Prostate gland (tissue), 2 donors: Measurements from ENCODE around the gene LRRC36. TPM values are rescaled to one million over a fixed set of nuclear protein-coding genes. Genes with fewer than 3 reads are reported as not detected.

ENCODE experiments used
- DNase-seq: peaks from one replicate; pipeline ENCODE4 v3.0.0-alpha.2; 2019; ENCODE audit warnings: low spot score
- H3K27ac ChIP-seq, 2 donors: fragments of 200-600 bp; sonication (generic); 2 replicates each; pipeline ENCODE4 v1.5.1; 2017 to 2019
- H3K27me3 ChIP-seq: fragments of 200-600 bp; sonication (generic); replicated peaks from 2 replicates; pipeline ENCODE4 v1.5.1; 2019; ENCODE audit not compliant: insufficient read depth
- H3K36me3 ChIP-seq, 2 donors: fragments of 200-600 bp; sonication (generic); 1 replicate in 1 of 2; 2 replicates in 1 of 2; pipeline versions ENCODE4 v1.5.1 to v1.8.1; 2017 to 2019
- H3K4me1 ChIP-seq: fragments of 200-600 bp; sonication (generic); replicated peaks from 2 replicates; pipeline ENCODE4 v1.5.1; 2019
- H3K4me3 ChIP-seq, 2 donors: fragments of 200-600 bp; sonication (generic); 2 replicates each; pipeline ENCODE4 v1.5.1; 2017 to 2019
- H3K9me3 ChIP-seq: fragments of 200-600 bp; sonication (generic); 2 replicates; pipeline ENCODE4 v1.5.1; 2017
- CTCF ChIP-seq, 4 experiments: fragments of 200-600 bp in 2 of 4; fragments of 450-650 bp in 2 of 4; sonication (generic) in 2 of 4; IDR thresholded peaks; 1 replicate in 3 of 4; 2 replicates in 1 of 4; pipeline ENCODE4 v1.5.1; 2016 to 2019; ENCODE audit warnings: antibody characterized with exemption in 4 of 4, mild to moderate bottlenecking in 2 of 4, moderate library complexity in 2 of 4
- POLR2A ChIP-seq: fragments of 450-650 bp; IDR thresholded peaks from one replicate; pipeline ENCODE4 v1.6.1; 2016; ENCODE audit warnings: antibody characterized with exemption, mild to moderate bottlenecking
- POLR2AphosphoS5 ChIP-seq: sonication (generic); formaldehyde crosslinking; IDR thresholded peaks from one replicate; pipeline ENCODE4 v1.6.1; 2017; ENCODE audit warnings: antibody characterized with exemption
- WGBS: methylation state at CpG from one replicate; pipeline ENCODE4 v1.1.5; 2018; 5-methylcytosine and 5-hydroxymethylcytosine counted together
- intact Hi-C: fragments of 100-400 bp; cut with DNase I; formaldehyde crosslinking; loops from one replicate; pipeline ENCODE4 v1.14.2; 2022
- total RNA-seq, 2 donors: library from RNA; depleted of rRNA; stranded (reverse); fragments of >200 nt; gene quantifications; one replicate each; pipeline ENCODE4 v1.1.0, GENCODE V29; 2016

Gene LRRC36
- total RNA-seq, 2 donors from 2014 or later, result 4.6 TPM; not detected in 1

GRCh38 chr16:67389911-67390815 lies 63.5 kb downstream of the LRRC36 start:
- TF ChIP-seq POLR2AphosphoS5, result no peak
- intact Hi-C loops, result loop anchor here (10.0 kb wide), 1 partner anchor 105 kb away; no protein-coding TSS in a partner anchor

DNA sequence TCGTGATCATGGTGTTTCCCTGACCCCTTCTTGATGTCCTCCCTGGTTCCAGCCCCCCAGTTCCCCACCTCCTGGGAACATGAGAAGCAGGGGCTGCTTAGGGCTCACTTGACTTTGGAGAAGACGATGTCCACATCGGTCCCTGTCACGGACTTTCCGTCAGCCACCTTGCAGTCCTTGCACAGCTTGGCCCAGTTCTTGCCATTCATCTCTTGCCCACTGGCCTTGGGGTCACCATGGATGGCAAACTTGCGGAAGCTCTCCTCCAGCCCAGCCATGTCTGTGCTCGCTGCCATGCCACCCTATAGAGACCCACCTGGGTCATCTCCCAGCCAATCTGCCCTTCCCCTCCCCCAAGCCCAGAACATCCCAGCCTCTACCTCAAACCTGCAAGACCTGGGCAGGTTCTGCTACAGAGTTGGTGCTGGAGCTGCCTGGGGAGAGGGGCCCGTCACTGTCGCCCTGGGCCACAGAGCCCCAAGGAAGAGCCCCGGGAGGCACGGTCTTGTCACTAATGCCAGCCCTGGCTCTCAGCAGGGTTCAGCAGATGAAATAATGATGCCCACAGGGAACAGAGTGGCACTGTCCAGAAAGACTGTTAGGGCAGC lies 64.3 kb downstream of the LRRC36 start:
- Histone ChIP-seq H3K9me3 (no peaks in the 10 kb centered on the region), H3K4me3 (no peak overlapping the region), H3K27me3 (no peaks in the 10 kb centered on the region), H3K36me3 (no peaks in the 10 kb centered on the region), H3K4me1 (peaks cover 6% of the 10 kb centered on the region), H3K27ac (no peak overlapping the region)
- WGBS, result 89% methylated on average over 11 of the region's 11 CpGs
- no peak for DNase-seq
- TF ChIP-seq POLR2A, result no peak
- TF ChIP-seq POLR2AphosphoS5, result no peak
- TF ChIP-seq CTCF (IDR thresholded peaks at IDR 0.05), result no peak
- intact Hi-C loops, result loop anchor here (10.0 kb wide), 1 partner anchor 106 kb away; no protein-coding TSS in a partner anchor

More at GRCh38 chr16:67389911-67390815, 63.5 kb downstream of the LRRC36 start:
- 84% methylated on average over 26 of the region's 27 CpGs for WGBS
- H3K27me3 ChIP-seq, result no peaks in the 10 kb centered on the region
- H3K4me3 ChIP-seq, result no peak overlapping the region
- peaks cover 5% of the 10 kb centered on the region for H3K4me1 ChIP-seq
- no peaks in the 10 kb centered on the region for H3K9me3 ChIP-seq
- H3K36me3 ChIP-seq, result no peaks in the 10 kb centered on the region
- no peak overlapping the region for H3K27ac ChIP-seq
- DNase-seq, result no peak

DNA sequence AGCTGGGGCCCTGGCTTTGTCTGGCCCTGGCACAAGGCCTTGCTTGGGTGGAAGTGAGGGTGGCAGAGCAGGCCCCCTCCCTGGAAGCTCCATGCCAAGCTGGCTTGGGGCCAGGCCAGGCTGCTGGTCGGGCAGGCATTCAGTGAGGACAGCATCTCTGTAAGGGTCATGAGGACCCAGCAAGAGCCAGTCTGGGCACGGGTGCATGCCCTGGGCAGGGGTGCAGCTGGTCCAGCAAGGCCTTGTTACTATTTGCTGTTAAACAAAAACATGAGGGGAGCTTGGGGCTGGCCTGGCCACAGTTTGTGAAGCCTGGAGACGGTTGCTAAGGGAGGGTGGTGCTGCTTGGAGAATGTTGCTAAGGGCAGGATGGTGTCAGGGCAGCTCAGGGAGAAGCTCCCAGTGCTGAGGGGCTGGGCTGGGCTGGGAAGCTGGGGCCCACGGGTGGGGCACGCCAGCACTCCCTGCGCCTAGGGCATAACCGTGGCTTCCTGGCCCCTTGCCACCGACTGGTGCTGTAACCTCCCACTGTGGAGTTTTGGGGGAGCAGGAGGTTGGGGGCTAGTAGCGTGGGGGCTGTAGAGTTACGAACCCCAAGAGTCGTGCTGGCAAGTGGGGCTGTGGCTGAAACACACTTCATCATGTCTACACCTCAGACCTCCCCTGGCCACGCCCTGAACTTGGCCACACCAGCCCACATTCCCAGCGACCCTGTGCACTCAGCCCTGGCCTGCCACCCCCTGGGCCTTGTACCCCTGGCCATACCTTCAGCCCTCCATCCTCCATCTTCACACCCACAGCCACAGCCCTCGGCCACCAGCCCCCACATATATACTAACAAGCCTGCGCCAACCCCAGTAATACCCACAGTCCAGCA lies 65.0 kb downstream of the LRRC36 start:
- no peaks in the 10 kb centered on the region for H3K36me3 ChIP-seq
- TF ChIP-seq POLR2AphosphoS5 (no peak), CTCF (IDR thresholded peaks at IDR 0.05) (no peak), POLR2A (no peak)
- no peak overlapping the region for H3K27ac ChIP-seq
- DNase-seq, result no peak
- WGBS, result 67% methylated on average over 15 of the region's 15 CpGs
- no peak overlapping the region for H3K4me3 ChIP-seq
- H3K27me3 ChIP-seq, result no peaks in the 10 kb centered on the region
- intact Hi-C loops, result loop anchor here (10.0 kb wide), 1 partner anchor 107 kb away; no protein-coding TSS in a partner anchor
- H3K4me1 ChIP-seq, result peaks cover 13% of the 10 kb centered on the region
- no peaks in the 10 kb centered on the region for H3K9me3 ChIP-seq

DNA sequence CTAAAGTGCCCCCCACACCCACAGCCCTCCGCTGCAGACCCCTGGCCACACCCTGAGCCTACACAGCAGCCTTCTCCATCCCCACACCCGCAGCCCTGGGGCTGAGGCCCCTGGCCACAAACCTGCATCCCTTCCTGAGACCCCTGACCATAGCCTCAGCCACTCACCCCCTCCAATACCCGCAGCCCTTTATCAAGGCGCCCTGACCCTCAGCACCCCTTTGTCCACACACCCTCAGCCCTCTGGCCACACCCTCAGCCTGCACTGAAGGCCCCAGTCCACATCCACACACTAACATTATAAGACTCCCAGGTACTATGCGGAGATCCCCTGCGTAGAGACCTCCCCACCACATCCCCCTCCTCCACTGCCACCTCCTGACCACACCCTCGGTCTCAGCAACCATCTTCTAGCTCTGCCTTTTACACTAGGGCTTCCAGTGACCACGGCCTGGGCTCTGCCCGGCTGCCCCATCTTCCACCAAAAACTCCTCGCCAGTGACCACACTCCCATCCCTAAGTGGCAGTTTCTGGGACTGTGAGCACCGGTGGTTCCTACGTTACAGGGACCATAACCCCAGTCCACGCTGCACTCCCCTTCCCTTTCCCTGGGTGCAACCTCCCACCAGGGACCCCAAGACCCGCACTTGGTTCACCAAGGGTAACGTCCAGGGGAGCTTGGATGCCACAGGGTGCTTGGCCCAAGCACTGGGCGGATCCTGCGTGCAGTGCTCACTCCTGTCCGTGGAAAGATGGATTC lies 65.9 kb downstream of the LRRC36 start:
- H3K27me3 ChIP-seq, result no peaks in the 10 kb centered on the region
- 80% methylated on average over 18 of the region's 18 CpGs for WGBS
- no peak for DNase-seq
- peaks cover 14% of the 10 kb centered on the region for H3K4me1 ChIP-seq
- no peaks in the 10 kb centered on the region for H3K9me3 ChIP-seq
- H3K4me3 ChIP-seq, result peak overlapping the region in 1 of 2 donors; percentile 15
- intact Hi-C loops, result loop anchor here (10.0 kb wide), 1 partner anchor 108 kb away; no protein-coding TSS in a partner anchor
- no peak overlapping the region for H3K27ac ChIP-seq
- TF ChIP-seq CTCF (IDR thresholded peaks at IDR 0.05), result no peak
- no peak for TF ChIP-seq POLR2AphosphoS5
- no peaks in the 10 kb centered on the region for H3K36me3 ChIP-seq
